Esophagus squamous epithelium (tissue), 5 donors: Measurements from ENCODE around the gene RAB26. TPM values are rescaled to one million over a fixed set of nuclear protein-coding genes. Genes with fewer than 3 reads are reported as not detected.

ENCODE experiments used
- DNase-seq: peaks from one replicate; lab custom pipeline; 2025; lab: John Stamatoyannopoulos, UW
- H3K27ac ChIP-seq, 4 donors: fragments of 200-600 bp; sonication (generic); one replicate each; pipeline ENCODE4 v1.5.1; 2016 to 2019; ENCODE audit warnings: mild to moderate bottlenecking in 1 of 4
- H3K27me3 ChIP-seq, 4 donors: fragments of 200-600 bp; sonication (generic); 1 replicate in 3 of 4; 2 replicates in 1 of 4; pipeline versions ENCODE4 v1.5.1 to v1.6.0; 2017 to 2021; ENCODE audit warnings: antibody characterized with exemption in 1 of 4
- H3K36me3 ChIP-seq, 3 donors: fragments of 200-600 bp; sonication (generic); one replicate each; pipeline ENCODE4 v1.5.1; 2016 to 2019
- H3K4me1 ChIP-seq, 3 donors: fragments of 200-600 bp; sonication (generic); one replicate each; pipeline ENCODE4 v1.5.1; 2017 to 2019
- H3K4me3 ChIP-seq, 4 donors: fragments of 200-600 bp; sonication (generic); 1 replicate in 3 of 4; 2 replicates in 1 of 4; pipeline ENCODE4 v1.5.1; 2016 to 2019; ENCODE audit warnings: mild to moderate bottlenecking in 2 of 4, moderate library complexity in 1 of 4
- H3K9me3 ChIP-seq, 3 donors: fragments of 200-600 bp; sonication (generic); one replicate each; pipeline ENCODE4 v1.5.1; 2016 to 2019
- POLR2A ChIP-seq, 4 donors: fragments of 450-650 bp; IDR thresholded peaks; one replicate each; pipeline ENCODE4 v1.6.1; 2017; ENCODE audit warnings: antibody characterized with exemption in 4 of 4, mild to moderate bottlenecking in 4 of 4, moderate library complexity in 3 of 4
- WGBS, 2 donors: methylation state at CpG; one replicate each; pipeline ENCODE4 v1.1.5; 2018; 5-methylcytosine and 5-hydroxymethylcytosine counted together
- intact Hi-C: fragments of 100-400 bp; cut with DNase I; formaldehyde crosslinking; loops from one replicate; pipeline ENCODE4 v1.15.0; 2022
- total RNA-seq, 4 donors: library from RNA; depleted of rRNA; stranded (reverse); fragments of >200 nt; gene quantifications; one replicate each; pipeline ENCODE4 v1.1.0, GENCODE V29; 2016
- TF ChIP-seq, protein P1 (sequence below), 6 experiments: fragments of 450-650 bp in 4 of 6; fragments of 200-600 bp in 2 of 6; sonication (generic) in 2 of 6; IDR thresholded peaks; one replicate each; pipeline ENCODE4 v1.5.1; 2016 to 2019; ENCODE audit warnings: antibody characterized with exemption in 6 of 6, mild to moderate bottlenecking in 4 of 6, moderate library complexity in 4 of 6
- donor health status: DM: yes; HTN: yes; CAD: no.

RAB26 gene
- total RNA-seq, 4 donors from 2014 or later: 0.26 to 4.2 (median 0.99) TPM

DNA sequence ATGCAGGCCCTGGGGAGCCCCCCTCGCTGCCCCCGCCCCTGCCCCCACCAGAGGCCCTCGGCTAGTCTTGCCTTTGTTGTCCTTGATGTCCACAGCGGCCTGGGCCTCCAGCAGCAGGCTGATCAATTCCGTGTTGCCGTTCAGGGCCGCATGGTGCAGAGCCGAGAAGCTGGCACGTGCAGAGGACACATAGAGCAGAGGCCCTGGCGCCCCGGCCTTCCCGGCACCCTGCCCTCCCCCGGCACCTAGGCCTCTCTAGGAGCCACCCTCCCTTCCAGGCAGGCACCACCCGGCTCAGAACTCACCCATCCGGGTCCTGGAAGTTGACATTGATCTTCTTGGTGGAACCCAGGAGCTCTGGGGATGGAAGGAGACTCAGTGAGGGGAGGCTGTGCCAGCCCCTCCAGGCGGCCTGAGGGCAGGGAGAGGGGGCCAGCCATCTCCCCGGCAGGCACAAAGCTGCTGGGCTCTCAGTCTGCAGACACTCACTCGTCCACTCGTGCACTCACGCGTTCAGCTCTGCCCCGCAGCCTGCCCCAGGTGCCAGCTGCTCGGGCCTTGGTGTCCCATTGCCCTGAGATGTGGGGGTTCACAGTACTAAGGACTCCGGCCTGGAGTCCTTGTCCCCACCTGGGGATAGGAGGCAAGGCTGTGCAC, 41.7 kb downstream of the RAB26 start:
- DNase-seq: no peak
- no peak overlapping the region for H3K4me3 ChIP-seq
- 40% methylated on average over 1 of the region's 24 CpGs; no CpG with 5 or more reads in 1 of the 2 donors for WGBS, 2 donors
- no peak overlapping the region for H3K27ac ChIP-seq
- intact Hi-C loops: no loop called here
- peaks cover 0 to 27% (median 7%) of the 10 kb centered on the region in 4 donors for H3K27me3 ChIP-seq
- peaks cover 3 to 25% (median 6%) of the 10 kb centered on the region in 3 donors for H3K4me1 ChIP-seq
- H3K36me3 ChIP-seq: no peaks in the 10 kb centered on the region
- TF ChIP-seq POLR2A (IDR thresholded peaks at IDR 0.05): no peak
- TF ChIP-seq, protein P1, sequence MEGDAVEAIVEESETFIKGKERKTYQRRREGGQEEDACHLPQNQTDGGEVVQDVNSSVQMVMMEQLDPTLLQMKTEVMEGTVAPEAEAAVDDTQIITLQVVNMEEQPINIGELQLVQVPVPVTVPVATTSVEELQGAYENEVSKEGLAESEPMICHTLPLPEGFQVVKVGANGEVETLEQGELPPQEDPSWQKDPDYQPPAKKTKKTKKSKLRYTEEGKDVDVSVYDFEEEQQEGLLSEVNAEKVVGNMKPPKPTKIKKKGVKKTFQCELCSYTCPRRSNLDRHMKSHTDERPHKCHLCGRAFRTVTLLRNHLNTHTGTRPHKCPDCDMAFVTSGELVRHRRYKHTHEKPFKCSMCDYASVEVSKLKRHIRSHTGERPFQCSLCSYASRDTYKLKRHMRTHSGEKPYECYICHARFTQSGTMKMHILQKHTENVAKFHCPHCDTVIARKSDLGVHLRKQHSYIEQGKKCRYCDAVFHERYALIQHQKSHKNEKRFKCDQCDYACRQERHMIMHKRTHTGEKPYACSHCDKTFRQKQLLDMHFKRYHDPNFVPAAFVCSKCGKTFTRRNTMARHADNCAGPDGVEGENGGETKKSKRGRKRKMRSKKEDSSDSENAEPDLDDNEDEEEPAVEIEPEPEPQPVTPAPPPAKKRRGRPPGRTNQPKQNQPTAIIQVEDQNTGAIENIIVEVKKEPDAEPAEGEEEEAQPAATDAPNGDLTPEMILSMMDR (IDR thresholded peaks at IDR 0.05): no peak
- H3K9me3 ChIP-seq: no peaks in the 10 kb centered on the region

- H3K27me3 ChIP-seq: peaks cover 7 to 34% (median 14%) of the 10 kb centered on the region in 4 donors
- H3K9me3 ChIP-seq: no peaks in the 10 kb centered on the region
- peaks cover 11 to 33% (median 14%) of the 10 kb centered on the region in 3 donors for H3K4me1 ChIP-seq
- intact Hi-C loops: no loop called here
- no peak for DNase-seq
- no peak for TF ChIP-seq POLR2A (IDR thresholded peaks at IDR 0.05)
- TF ChIP-seq, protein P1 (IDR thresholded peaks at IDR 0.05): no peak
- no peak overlapping the region for H3K27ac ChIP-seq
- no peak overlapping the region for H3K4me3 ChIP-seq
- no peaks in the 10 kb centered on the region for H3K36me3 ChIP-seq
- 20 to 57% methylated on average over 1 to 6 of the region's 25 CpGs for WGBS, 2 donors
Observed at GRCh38 chr16:2190659-2191445, 42.4 kb downstream of the RAB26 start.

GRCh38 chr16:2191446-2191706, 43.0 kb downstream of the RAB26 start:
- Histone ChIP-seq H3K4me1 (peaks cover 15 to 37% (median 15%) of the 10 kb centered on the region in 3 donors), H3K27me3 (peaks cover 10 to 38% (median 15%) of the 10 kb centered on the region in 4 donors), H3K27ac (no peak overlapping the region), H3K4me3 (no peak overlapping the region), H3K36me3 (no peaks in the 10 kb centered on the region), H3K9me3 (no peaks in the 10 kb centered on the region)
- TF ChIP-seq, protein P1 (IDR thresholded peaks at IDR 0.05): no peak
- TF ChIP-seq POLR2A (IDR thresholded peaks at IDR 0.05): no peak
- no peak for DNase-seq
- intact Hi-C loops: no loop called here
- 57 to 62% methylated on average over 3 to 11 of the region's 11 CpGs for WGBS, 2 donors

DNA sequence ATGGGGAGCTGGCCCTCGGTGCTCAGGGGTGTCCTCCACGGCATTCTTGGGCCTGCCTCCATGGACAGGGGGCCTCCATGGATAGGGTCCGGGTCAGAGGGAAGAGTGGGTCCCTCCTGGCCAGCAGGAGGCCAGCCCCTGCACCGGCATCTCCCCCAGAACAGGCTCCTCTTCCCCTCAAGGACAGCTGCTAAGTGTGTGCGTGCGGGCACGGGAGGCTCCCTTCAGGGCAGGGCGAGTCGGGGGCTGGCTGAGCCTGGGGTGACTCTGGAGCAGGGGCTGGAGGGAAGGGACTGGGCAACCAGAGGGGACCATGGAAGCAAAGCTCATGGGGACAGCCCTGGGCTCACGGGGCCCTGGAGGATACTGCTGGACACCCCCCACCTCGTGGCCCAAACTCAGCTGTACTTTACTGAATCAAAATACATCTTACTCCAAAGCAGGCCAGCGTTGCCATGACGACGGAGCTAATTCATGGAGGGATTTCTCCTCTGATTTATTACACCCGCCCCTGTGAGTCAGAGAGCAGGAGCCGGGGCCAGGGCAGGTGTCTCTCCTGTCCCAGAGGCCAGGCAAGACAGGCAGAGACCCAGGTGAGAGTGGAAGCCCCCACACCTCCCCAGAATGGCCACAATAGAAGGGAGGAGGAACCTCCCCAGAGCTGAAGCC, 45.9 kb downstream of the RAB26 start:
- Histone ChIP-seq H3K9me3 (no peaks in the 10 kb centered on the region), H3K36me3 (no peaks in the 10 kb centered on the region), H3K4me1 (peaks cover 15 to 43% (median 20%) of the 10 kb centered on the region in 3 donors), H3K4me3 (no peak overlapping the region), H3K27ac (no peak overlapping the region), H3K27me3 (peaks cover 10 to 65% (median 16%) of the 10 kb centered on the region in 4 donors)
- TF ChIP-seq, protein P1 (IDR thresholded peaks at IDR 0.05): no peak
- TF ChIP-seq POLR2A (IDR thresholded peaks at IDR 0.05): no peak
- intact Hi-C loops: no loop called here
- 40% methylated on average over 8 of the region's 16 CpGs; no CpG with 5 or more reads in 1 of the 2 donors for WGBS, 2 donors
- DNase-seq: no peak
